Activated CD8-positive, alpha-beta memory T cell treated with anti-CD3 and anti-CD28 coated beads, Interleukin-2, amount 50 U/mL, for 4 hours (primary cell): Measurements from ENCODE around the gene USF2.
A peak's percentile ranks its signal among the peaks of the same experiment; 100 is the strongest.

ENCODE experiments used
- DNase-seq: peaks from one replicate; pipeline ENCODE4 v3.0.0-alpha.2; 2020

The USF2 gene

DNA sequence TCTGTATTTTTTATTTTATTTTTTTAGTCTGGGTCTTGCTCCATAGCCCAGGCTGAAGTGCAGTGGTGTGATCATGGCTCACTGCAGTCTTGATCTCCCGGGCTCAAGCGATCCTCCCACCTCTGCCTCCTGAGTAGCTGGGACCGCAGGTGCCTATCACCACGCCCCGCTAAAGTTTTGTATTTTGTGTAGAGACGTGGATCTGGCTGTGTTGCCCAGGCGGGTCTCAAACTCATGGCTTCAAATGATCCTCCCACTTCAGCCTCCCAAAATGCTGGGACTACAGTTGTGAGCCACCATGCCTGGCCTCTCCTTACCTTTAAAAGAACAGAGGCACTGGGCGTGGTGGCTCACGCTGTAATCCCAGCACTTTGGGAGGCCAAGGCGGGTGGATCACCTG lies 19.0 kb downstream of the USF2 start:
- no peak for DNase-seq

DNA sequence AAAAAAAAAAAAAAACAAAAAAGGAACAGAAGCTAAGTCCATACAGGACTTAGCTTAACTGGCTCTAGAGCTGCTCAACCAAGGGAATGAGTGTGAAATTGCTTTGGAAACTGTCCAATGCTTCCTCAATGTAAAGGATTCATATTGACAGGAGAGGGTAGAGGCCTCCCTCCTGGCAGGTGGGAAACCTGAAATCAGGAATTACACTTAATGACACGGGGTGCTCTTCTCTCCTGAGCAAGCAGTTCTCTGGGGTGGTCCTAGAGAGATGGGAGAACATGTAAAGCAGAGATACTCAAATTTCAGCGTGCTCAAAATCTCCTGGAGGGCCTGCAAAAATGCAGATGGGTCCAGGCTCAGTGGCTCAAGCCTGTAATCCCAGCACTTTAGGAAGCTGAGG lies 19.6 kb downstream of the USF2 start:
- no peak for DNase-seq

DNA sequence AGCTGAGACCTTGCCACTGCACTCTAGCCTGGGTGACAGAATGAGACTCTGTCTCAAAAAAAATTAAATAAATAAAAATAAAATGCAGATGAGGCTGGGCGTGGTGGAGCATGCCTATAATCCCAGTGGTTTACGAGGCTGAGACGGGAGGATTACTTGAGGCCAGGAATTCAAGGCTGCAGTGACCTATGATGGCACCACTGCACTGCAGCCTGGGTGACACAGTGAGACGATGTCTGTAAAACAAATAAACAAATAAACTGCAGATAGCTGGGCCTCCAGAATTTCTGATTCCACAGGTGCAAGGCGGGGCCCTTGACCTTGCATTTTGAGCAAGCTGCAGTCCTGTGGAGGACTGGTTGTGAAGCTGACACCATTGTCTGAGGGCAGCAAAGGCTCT lies 20.1 kb downstream of the USF2 start:
- no peak for DNase-seq

DNA sequence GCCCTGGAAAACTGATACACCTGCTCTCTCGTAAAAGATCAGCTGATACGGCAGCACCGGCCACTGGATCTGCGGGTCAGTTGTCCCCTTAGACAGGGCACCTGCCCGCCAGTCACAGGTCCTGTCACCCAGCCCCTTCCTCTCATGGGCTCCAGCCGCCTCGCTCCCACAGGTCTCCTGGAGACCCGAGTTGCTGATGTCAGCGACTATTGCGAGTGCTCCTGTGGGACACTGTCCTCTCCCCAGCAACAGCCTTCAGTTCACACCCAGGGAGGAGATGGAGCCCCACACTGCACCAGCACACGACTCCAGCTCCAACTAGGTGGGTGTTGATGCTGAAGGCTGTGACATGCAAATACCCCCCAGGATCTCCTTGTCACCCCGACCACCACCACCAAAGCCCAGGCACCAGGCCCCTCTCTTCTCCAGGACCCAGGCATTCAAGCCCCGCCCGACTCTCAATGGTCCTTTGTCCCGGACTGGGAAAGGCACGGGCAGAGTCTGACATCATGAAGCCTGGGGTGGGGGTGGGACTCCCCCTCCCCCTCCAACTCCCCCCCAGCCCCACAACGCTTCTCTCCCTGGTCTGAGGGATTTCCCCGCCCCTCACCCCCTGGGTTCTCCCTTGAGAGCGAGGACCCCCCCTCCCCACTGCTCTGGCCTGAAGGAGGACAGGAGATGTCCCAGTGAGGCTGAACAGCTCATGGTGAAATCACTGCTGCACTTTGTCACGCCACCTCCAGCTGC lies 21.8 kb downstream of the USF2 start:
- no peak for DNase-seq

DNA sequence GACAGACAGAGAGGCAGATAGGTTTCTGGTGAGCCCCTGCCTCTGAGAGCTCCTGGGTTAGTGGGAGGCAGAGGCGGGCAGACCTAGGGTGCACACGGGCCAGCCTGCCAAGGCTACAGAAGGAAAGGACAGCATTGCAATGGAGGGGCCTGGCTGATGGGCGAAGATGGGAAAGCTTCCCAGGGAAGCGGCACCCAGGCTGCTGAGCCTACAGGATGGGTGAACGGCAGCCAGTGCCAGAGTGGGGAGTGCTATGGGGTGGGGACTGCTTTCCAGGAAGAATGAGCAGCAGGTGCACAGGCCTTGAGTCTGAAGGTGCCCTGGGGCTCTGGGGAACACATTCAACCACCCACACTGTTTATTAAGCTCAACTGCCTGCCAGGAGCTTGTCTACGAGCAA lies 22.5 kb downstream of the USF2 start:
- no peak for DNase-seq

DNA sequence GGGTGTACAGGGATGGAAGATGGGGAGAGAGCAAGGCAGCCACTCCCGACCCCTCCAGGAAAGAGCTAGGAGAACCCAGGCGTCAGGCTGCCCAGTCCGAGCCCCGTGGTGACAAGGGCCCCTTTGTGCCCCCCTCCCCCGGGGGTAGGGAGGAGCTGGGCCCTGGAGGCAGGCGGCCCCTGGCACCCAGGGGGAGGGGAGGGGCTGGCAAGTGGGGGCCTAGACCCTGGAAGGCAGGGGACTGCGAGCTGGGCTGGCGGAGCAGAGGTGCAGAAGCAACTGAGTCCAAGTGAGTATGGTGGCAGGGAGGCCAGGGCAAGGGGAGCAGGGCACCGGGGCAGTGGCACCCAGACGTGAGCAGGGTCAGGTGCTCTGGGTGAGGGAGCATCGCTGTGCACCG lies 23.2 kb downstream of the USF2 start, which contains the start of gene MAG:
Gene MAG (plus strand): TSS at position 246 of the 400 bp plus-strand sequence. CDS start 3,248 bp downstream, outside the sequence.
- DNase-seq, result no peak

DNA sequence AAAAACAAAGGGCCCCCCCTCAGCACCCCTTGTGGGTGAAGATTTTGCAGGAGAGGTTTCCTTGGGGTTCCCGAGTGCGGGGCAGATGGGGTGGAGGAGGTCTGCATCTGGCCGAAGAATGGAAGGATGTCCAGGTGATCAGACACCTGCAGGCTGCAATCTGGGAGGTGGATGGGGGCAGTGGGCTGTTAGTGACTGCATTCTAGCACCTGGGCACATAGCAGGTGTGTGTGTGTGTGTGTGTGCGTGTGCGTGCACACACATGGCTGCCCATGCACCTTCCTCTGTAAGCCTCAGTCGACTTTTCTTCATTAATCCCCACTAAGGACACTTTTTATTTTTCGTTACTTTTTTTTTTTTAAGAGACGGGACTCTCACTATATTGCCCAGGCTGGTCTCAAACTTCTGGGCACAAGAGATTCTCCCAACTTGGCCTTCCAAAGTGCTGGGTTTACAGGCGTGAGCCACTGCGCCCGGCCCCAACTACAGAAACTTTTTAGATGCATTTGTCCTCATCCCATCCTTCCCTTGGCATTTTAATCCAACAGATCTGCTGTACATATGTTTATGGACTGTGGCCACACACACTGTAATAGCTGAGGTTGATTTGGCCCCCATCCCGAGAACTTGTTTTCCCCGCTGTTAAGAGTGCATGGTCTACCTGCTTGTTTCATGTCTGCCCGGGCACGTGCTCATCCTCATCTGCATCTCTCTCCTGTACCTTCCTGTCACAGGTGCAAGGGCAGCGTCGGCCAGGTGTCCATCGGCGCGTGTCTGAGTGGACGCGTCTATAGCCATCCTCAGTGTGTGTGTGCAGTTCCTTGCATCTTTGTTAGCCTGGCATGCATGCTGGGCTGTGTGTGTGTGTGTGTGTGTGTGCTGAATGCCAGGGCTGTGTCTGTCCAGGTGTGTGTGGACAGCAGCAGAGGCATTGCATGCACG lies 23.9 kb downstream of the USF2 start:
- no peak for DNase-seq

DNA sequence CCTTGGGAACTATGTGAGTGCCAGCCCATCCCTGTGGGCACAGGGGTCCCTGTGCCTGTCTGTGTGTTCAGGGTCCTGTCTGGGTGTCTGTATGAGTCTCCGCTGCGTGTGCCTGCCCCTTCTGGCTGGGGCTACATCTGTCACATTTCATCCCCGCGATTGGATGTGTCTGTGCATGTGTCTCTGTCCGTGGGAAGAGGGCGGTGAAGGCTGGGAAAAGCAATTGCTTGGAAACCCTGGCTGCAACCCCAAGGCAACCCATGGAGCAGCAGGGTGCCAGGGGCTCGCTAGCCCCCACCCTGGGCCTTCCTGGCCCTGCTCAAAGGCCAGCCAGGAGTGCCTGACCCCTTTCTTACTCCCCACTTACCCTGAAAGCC lies 24.6 kb downstream of the USF2 start:
- no peak for DNase-seq

DNA sequence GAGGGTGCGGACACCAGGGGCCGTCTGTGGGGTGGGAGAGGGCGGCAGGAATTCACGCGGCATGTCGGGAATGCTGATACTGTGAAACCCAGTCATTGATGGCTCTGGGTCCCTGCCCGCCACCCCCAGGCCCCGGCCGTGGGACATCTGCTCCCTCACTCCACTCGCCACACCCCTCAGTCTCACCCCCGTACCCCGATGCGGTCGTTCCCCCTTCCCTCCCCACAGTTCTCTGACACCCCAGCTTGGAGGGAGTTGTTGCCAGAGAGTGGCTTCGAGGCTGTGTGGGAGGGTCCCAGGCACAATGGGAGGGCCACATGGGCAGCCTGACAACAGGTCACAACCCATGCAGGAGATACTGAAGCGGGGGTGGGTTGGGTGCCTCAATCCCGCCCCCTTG lies 25.0 kb downstream of the USF2 start:
- no peak for DNase-seq

DNA sequence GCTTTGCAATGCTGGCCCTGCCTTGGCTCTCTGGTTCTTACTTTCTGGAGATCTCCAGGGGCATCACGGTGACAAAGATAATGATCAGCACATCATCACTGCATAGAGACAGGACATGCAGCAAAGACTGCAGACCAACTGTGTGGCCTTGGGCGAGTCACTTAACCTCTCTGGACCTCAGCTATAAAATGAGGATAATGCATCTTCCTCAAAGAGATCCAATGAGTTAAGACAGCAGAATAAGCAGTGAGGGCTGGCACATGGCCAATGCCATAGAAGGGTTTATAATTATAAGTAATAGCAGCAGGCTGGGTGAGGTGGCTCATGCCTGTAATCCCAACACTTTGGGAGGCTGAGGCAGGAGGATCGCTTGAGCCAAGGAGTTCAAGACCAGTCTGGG lies 25.6 kb downstream of the USF2 start:
- DNase-seq, result no peak

DNA sequence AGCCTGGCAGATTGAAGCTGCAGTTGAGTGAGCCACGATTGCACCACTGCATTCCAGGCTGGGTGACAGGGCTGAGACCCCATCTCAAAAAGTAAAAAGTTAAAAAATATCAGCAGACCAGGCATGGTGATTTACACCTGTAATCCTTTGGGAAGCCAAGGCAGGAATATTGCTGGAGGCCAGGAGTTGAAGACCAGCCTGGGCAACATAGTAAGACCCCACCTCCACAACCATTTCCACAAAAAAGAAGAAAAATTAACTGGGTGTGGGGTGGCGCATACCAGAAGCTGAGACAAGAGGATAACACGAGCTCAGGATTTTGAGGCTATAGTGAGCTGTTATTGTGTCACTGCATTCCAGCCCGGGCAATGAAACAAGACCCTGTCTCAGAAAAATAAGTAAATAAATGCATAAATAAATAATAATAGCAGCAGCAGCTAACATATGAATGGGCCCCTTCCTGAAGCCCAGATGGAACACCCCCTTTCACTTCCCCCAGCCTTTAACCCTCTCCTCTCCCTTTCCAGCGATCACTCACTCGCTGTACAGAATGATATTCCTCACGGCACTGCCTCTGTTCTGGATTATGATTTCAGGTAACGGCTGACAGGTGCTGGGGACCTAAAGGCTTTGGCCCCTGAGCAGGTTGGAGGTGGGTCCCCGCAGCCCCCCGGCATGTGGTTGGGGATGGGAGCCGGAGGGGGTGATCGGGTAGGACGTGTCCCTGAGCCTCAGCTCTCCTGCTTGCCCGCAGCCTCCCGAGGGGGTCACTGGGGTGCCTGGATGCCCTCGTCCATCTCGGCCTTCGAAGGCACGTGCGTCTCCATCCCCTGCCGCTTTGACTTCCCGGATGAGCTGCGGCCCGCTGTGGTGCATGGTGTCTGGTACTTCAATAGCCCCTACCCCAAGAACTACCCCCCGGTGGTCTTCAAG lies 26.4 kb downstream of the USF2 start:
- no peak for DNase-seq

DNA sequence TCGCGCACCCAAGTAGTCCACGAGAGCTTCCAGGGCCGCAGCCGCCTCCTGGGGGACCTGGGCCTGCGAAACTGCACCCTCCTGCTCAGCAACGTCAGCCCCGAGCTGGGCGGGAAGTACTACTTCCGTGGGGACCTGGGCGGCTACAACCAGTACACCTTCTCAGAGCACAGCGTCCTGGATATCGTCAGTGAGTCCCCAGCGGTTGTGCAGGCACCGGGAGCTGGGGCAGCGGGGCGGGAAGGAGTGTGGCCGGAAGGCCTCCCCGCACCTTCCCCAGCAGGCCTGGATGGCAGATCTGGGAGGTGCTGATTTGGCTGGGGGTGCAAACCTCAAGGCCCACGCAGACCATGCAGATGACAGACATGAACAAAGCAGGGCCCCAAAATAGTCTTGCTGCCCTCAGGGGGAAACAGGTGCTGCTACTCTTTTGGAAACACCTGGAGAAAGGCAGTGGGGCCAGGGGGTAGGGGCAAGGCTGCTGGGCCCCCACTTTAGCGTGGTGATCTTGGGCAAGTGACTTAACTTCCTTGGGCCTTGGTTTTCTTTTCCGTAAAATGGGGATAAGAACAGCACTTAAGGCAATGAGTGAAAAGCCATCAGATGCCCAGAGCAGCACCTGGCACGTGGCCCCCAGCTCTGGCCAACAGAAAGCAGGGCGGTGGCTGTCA lies 27.2 kb downstream of the USF2 start:
- peak; percentile 33 for DNase-seq

DNA sequence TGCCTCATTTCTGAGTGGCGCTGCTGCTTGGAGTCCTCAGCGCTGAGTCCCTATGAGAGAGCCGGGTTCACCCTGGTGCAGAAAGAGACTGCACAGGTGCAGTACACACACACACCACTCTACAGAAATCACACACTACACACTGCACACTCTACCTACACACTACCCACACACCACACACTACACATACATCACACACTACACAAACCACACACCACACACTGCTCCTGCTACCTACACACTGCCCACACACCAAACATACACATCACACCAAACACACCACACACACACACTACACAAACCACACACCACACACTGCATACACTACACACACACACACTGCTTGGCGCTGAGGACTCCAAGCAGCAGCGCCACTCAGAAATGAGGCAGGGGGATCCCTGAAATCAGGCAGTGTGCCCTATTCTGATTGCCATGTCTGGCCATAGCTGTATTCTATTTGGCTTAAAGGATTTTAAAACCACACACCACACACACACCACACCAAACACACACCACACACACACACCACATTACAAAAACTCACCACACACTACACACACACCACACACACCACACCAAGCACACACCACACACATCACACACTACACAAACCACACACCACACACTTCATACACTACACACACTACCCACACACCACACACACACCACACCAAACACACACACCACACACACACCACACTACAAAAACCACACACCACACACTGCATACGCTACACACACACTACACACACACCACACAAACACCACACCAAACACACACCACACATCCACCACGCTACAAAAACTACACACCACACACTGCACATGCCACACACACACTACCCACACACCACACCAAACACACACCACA lies 28.1 kb downstream of the USF2 start:
- no peak for DNase-seq

DNA sequence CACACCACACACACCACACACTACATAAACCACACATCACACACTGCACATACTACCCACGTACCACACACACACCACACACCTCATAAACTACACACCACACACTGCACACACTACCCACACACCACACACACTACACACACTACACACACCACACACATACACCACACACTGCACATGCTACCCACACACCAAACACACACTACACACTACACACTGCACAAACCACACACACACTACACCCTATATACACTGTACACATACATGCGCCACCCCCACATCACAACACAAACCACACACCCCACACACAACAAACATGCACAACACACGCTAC lies 28.7 kb downstream of the USF2 start:
- DNase-seq, result no peak

DNA sequence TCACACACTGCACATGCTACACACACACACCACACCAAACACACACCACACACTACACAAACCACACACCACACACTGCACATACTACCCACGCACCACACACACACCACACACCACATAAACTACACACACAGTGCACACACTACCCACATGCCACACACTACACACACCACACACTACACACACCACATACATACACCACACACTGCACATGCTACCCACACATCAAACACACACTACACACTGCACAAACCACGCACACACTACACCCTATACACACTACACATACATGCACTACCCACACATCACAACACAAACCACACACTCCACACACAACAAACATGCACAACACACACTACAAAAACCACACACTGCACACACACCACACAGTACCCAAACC lies 29.2 kb downstream of the USF2 start:
- DNase-seq, result no peak

DNA sequence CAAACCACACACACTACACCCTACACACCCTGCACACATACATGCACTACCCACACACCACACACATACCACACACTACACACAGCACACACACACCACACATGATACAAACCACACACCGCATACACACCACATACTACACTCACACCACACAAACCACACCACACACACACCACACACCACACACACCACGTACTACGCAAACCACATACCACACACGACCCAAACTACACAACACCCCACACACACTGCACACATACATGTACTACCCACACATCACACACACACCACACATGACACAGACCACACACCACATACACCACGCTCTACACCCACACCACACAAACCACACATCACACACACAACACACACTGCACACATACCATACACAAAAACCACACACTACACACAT lies 29.8 kb downstream of the USF2 start:
- no peak for DNase-seq

DNA sequence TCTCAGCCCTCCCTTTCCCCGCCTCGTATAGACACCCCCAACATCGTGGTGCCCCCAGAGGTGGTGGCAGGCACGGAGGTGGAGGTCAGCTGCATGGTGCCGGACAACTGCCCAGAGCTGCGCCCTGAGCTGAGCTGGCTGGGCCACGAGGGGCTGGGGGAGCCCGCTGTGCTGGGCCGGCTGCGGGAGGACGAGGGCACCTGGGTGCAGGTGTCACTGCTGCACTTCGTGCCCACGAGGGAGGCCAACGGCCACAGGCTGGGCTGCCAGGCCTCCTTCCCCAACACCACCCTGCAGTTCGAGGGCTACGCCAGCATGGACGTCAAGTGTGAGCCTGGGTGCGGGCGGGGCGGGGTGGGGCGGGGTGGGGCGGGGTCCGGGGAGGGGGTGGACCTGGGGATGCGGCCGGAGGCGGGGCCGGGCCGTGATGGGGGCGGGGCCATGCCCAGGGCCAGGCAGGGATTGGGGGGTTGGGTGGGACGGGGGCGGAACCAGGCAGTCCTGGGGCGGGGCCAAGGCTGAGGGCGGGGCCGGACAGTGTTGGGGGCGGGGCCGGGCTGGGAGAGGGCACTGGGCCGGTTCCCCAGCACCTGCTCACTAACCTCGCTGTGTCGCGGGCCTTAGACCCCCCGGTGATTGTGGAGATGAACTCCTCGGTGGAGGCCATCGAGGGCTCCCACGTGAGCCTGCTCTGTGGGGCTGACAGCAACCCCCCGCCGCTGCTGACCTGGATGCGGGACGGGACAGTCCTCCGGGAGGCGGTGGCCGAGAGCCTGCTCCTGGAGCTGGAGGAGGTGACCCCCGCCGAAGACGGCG lies 31.0 kb downstream of the USF2 start:
- DNase-seq, result no peak

DNA sequence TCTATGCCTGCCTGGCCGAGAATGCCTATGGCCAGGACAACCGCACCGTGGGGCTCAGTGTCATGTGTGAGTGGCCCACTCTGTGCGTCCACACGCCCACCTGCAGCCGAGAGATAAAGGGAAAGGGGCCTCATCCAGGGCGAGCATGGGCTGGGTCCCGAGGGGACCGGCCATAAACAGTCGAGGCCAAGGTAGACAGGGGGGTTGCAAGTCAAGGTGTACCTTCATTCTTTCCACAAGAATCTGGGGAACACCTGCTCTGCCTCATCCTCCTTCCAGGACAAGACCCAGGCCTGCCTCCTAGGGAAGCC lies 31.5 kb downstream of the USF2 start:
- DNase-seq, result no peak

DNA sequence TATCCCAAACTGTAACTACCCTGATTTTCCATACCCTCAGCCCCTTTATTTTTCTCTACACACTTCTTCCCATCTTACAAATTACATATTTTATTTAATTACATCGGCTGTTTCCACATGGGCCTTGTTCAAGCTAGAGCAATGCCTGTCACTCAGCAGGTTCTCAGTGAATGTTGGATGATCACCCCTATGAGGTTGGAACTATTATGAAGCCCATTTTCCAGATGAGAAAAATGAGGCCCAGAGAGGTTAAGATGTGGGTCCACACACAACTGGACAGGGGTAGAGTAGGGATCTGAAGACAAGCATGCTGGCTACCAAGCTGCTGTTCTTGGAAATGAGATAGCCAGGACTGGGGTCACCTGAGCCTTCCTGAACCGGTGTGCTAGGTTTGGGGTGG lies 33.2 kb downstream of the USF2 start:
- DNase-seq, result no peak

DNA sequence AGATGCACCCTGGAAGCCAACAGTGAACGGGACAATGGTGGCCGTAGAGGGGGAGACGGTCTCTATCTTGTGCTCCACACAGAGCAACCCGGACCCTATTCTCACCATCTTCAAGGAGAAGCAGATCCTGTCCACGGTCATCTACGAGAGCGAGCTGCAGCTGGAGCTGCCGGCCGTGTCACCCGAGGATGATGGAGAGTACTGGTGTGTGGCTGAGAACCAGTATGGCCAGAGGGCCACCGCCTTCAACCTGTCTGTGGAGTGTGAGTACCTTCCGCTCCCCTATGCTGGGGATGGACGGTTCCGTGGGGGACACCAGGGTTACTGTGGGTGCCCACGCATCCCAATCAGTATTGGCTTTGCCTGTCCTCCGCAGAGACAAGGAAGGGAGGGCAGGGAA lies 33.7 kb downstream of the USF2 start:
- DNase-seq, result no peak

DNA sequence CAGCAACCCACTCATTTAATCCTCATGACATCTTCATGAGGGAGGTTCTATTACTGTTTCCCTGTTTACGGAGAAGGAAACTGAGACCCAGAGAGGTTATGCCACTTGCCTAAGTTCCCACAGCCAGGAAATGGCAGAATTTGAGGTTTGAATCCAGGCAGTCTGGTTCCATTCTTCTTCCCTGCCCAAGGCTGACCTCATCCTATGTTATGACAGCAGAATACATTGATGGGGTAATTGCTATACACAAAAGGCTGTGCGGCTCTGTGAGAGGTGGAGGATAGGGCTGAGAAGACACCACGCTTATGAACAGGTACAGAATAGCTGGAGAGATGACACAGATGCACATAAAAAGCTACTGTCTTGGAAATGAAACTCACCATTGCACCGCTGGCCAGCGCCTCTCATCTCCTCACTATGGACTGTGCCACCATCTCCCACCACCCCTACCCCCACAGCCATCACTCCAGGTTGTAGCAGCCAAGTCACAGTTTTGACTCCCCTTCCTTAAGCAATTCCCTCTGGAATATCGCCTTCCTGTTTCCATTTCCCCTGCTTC lies 34.7 kb downstream of the USF2 start:
- no peak for DNase-seq
